ENCODE data around the gene LSM2.
A peak's percentile ranks its signal among the peaks of the same experiment; 100 is the strongest.
"Not testable (repeated sequence)": the region's sequence is repeated elsewhere in the genome, so short reads cannot be mapped to it uniquely, and the experiment has no call there.

The LSM2 gene

GRCh38 chr6:31827286-31828079 is 20.7 kb upstream of the LSM2 start, which contains the start of gene HSPA1B:
Gene HSPA1B, plus strand, starts transcription at chr6:31827738. Its CDS starts 213 bp downstream, at chr6:31827951.
- DNase-seq (ENCODE audit: low spot score) = peak; percentile 99

DNA sequence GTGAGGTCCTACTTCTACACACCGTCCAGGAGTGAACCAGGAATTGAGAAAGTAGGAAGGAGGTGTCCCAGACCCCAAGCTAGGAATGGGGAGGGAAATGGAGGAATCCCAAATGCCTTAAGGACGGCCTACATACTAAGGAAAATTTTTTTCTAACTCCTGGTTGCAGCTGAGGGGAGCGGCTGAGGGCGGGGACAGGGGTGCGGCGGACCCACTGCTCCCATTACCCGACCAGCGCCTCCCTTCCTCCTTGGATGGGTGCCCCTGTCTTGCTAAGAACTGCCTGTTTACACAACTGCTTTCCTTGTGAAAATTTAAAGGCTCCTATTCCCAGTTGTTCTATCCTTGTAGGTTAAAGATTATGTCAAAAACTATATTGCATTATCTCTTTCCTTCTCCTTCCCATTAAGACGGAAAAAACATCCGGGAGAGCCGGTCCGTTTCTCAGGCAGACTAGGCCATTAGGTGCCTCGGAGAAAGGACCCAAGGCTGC is 20.1 kb upstream of the LSM2 start:
- no peak for DNase-seq (ENCODE audit: low spot score)

- DNase-seq (ENCODE audit: low spot score) = no peak
Measured at GRCh38 chr6:31825553-31825952, 18.8 kb upstream of the LSM2 start.

- not testable (repeated sequence) for DNase-seq (ENCODE audit: low spot score)
Measured at GRCh38 chr6:31823592-31824196, 16.9 kb upstream of the LSM2 start.

DNA sequence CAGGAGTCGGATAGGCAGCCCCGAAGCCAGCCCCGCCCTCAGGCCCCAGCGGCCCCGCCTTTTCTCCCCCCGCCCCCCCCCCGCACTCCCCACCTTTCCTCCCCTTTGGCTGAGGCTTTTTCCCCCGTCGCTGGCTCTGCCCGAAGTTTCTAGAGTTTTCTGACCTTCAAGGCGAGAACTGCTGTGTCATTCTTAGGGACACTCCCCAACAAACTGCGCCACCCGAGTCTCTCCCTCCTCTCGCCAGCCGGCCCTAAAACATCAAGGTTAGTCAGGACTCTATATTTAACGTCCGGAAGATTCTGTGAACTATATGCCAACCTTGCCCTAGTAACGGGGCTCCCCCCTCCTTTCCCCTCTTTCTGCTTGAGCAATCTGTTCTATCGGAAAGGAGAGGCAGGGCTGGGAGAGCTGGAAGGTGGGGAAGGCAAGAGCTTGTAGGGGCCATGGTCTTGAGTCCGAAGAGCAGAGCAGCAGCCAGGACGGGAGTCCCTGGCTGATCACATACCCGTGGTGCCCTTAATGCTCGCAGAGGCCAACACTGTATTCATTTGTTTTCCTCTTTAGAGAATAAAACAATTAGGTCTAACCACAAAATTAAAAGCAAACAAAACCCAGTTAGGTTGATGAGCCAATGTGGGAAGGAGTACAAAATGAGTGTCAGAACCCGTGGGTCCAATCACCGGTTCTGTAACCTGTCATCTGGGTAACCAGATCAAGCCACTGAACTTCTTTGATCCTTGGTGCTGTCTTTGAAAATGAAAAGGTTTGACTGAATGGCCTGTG is 15.5 kb upstream of the LSM2 start:
- DNase-seq (ENCODE audit: low spot score) = peak; percentile 95

GRCh38 chr6:31821301-31822035 is 14.7 kb upstream of the LSM2 start:
- DNase-seq (ENCODE audit: low spot score) = peak; percentile 82

GRCh38 chr6:31820399-31820798 is 13.6 kb upstream of the LSM2 start:
- DNase-seq (ENCODE audit: low spot score) = not testable (repeated sequence)

GRCh38 chr6:31819871-31820299 is 13.1 kb upstream of the LSM2 start:
- no peak for DNase-seq (ENCODE audit: low spot score)

- not testable (repeated sequence) for DNase-seq (ENCODE audit: low spot score)
Measured at GRCh38 chr6:31817929-31818511, 11.3 kb upstream of the LSM2 start.

DNA sequence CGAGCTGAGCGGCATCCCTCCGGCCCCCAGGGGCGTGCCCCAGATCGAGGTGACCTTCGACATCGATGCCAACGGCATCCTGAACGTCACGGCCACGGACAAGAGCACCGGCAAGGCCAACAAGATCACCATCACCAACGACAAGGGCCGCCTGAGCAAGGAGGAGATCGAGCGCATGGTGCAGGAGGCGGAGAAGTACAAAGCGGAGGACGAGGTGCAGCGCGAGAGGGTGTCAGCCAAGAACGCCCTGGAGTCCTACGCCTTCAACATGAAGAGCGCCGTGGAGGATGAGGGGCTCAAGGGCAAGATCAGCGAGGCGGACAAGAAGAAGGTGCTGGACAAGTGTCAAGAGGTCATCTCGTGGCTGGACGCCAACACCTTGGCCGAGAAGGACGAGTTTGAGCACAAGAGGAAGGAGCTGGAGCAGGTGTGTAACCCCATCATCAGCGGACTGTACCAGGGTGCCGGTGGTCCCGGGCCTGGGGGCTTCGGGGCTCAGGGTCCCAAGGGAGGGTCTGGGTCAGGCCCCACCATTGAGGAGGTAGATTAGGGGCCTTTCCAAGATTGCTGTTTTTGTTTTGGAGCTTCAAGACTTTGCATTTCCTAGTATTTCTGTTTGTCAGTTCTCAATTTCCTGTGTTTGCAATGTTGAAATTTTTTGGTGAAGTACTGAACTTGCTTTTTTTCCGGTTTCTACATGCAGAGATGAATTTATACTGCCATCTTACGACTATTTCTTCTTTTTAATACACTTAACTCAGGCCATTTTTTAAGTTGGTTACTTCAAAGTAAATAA is 10.6 kb upstream of the LSM2 start:
- DNase-seq (ENCODE audit: low spot score) = peak; percentile 86

GRCh38 chr6:31815025-31815838 is 8.5 kb upstream of the LSM2 start, which contains the start of the genes HSPA1A and HSPA1L:
Gene HSPA1A, plus strand, starts transcription at chr6:31815543. Its CDS starts 214 bp downstream, at chr6:31815757.
Gene HSPA1L, minus strand, starts transcription at chr6:31815283. Its CDS starts 3,311 bp downstream, at chr6:31811972.
- peak; percentile 99 for DNase-seq (ENCODE audit: low spot score)

DNA sequence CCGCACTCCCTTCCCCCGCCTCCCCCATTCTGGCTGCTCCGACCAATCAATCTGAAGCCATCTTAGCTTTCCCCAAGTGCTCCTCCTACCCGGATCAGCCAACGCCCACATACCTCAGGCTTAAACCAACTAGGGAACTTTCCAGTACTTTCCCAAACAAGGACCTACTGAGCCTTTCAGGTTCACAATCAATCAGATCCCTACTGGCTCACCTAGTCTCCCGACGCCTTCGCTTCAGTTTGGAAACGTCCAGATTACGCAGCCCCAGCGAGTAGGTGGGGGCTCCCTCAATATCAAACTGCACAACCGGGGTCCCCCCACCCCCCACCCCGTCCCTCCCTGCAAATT is 7.9 kb upstream of the LSM2 start:
- peak; percentile 99 for DNase-seq (ENCODE audit: low spot score)

DNA sequence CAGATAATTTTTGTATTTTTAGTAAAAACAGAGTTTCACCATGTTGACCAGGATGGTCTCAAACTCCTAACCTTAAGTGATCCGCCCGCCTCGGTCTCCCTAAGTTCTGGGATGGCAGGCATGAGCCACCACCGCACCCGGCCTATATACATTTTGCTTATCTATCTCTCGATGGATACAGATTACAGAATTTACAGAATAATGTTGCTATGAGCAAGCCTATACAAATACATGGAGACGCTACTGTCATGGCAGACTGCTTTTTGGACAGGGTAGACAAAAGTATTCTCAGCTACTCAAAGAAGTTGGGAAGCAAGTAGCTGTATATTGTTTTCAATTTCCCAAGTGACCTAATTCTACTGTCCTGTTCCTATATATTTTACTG is 6.7 kb upstream of the LSM2 start:
- DNase-seq (ENCODE audit: low spot score) = no peak

GRCh38 chr6:31811645-31812044 is 4.9 kb upstream of the LSM2 start:
- DNase-seq (ENCODE audit: low spot score) = no peak

- not testable (repeated sequence) for DNase-seq (ENCODE audit: low spot score)
Measured at GRCh38 chr6:31808599-31808998, 1.8 kb upstream of the LSM2 start.

- no peak for DNase-seq (ENCODE audit: low spot score)
Measured at GRCh38 chr6:31805939-31806469, 762 bp downstream of the LSM2 start.

DNA sequence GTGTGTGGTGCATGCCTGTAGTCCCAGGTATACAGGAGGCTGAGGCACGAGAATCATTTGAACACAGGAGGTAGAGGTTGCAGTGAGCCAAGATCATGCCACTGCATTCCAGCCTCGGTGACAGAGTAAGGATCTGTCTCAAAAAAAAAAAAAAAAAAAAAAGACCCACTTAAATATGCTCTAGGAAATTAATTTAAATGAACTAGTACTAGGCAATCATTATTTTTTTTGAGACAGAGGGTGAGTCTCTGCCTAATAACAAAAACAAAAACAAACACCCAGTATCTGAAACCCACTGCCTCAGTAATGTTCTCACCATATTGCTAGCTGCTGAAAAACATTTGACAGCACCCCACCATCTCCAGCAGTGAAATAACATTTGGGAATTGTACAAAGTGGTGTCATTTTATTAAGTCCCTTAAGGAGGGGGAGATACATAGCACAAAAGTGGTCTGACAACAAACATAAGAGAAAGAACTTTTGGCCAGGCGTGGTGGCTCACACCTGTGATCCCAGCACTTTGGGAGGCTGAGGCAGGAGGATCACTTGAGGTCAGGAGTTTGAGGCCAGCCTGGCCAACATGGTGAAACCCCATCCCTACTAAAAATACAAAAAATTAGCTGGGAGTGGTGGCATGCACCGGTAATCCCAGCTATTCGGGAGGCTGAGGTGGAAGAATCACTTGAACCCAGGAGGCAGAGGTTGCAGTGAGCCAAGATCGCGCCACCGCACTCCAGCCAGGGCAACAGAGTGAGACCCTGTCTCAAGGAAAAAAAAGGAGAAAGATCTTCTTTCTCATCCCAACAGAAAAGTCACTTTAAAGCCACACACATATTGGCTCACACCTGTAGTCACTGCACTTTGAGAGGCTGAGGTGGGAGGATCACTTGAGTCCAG is 5.5 kb downstream of the LSM2 start:
- not testable (repeated sequence) for DNase-seq (ENCODE audit: low spot score)

DNA sequence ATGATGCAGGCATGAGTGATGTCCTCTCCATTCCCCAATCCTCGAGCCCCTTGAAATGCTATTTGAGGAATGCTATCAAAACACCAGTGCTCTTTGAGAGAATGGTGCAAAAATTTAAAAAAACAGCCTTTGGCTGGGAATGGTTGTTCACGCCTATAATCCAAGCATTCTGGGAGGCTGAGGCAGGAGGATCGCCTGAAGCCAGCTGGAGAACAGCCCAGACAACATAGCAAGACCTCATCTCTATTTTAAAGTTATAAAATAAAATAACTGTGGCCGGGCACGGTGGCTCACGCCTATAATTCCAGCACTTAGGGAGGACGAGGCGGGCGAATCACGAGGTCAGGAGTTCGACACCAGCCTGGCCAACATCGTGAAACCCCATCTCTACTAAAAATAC is 7.0 kb downstream of the LSM2 start:
- no peak for DNase-seq (ENCODE audit: low spot score)

All from pons (tissue), 1 donor.